HG02610 (cell line): Measurements from ENCODE around the gene NRXN3.

Source experiments
- ATAC-seq: cut with Tn5 transposase; IDR thresholded peaks from one replicate; pipeline ENCODE4 v1.9.1; 2021; ENCODE audit warnings: mild to moderate bottlenecking, moderate library complexity; ENCODE audit not compliant: unreplicated experiment

The NRXN3 gene

GRCh38 chr14:79373451-79373850, 1203.3 kb downstream of the NRXN3 start:
- no peak for ATAC-seq

DNA sequence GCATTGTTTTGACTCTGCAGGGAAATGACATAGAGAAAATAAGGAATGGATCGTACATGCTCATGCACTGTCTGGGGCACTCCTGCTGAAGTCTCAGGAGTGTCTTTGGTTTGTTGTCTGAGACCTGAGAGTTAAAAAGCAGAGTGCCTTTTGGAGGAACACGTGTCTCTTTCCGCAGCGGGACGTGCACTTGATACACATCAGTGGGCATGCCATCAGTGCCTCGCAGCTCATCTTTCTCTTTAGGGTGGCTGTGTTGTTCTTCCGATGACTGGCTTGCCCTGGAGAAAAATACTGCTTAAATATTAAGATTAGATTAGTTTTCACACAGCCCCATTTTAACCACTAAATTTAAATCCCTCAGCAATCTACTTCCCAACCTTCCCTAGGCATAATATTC, 1205.2 kb downstream of the NRXN3 start:
- ATAC-seq = no peak

DNA sequence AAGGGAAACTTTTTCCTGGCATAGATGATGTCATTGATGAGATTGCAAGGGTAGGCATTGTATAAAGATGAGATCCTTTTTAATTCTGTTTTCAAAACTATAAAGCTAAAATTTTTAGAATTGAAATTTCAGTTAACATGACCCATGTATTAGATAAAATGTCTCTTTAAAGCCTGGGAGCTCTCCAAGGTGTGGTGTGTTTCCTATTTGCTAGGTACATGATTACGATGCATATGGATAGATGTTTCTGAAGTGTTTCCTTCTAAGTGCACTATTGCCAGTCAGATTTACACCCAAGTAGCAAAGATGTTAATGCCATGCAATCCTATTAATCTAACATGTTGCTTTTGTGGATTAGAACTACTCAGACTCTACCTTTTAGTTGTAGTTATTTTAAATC, 1206.4 kb downstream of the NRXN3 start:
- ATAC-seq = no peak

DNA sequence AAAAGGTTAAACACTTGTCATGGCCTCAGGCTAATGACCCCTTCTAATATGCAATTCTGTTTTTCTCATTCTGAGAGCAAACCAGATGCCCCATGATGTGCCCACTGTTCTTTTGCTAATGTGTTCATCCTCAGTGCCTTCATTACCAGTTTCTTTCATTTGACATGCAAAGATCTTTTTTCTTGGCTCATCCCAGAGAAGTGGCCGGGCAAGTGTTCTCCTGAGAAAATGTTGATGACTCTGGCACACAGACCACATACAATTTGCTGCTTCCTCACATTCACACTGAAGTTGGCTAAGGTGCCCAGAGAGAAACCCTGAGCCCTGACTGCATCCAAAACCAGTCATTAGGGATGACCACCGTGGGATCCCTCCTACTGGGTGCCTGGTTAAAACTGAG, 1207.8 kb downstream of the NRXN3 start:
- ATAC-seq = no peak

- ATAC-seq = no peak
Measured at GRCh38 chr14:79379266-79379665, 1209.1 kb downstream of the NRXN3 start.

DNA sequence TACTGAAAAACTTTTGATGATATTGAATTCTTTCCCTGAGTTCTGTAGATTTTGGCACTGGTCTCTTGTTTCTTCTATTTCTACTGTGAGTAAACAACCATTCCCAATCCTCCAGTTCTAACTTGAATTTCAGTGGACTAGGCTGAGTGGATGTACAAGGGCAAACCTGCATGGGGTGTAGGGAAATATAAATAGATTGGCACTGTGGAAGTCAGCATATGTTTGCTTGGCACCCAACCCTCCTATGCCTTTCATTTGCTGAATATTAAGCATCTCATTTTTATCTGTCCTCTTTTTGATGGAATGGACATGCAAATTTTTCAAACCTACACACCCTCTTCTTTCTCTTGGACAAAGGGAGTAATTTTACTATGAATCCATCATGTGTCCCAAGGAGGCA, 1212.9 kb downstream of the NRXN3 start:
- ATAC-seq = no peak

GRCh38 chr14:79383475-79383874, 1213.3 kb downstream of the NRXN3 start:
- no peak for ATAC-seq

GRCh38 chr14:79395061-79395460, 1224.9 kb downstream of the NRXN3 start:
- no peak for ATAC-seq

- ATAC-seq = no peak
Measured at GRCh38 chr14:79404874-79405511, 1234.8 kb downstream of the NRXN3 start.

- ATAC-seq = no peak
Measured at GRCh38 chr14:79405512-79405910, 1235.3 kb downstream of the NRXN3 start.

- no peak for ATAC-seq
Measured at GRCh38 chr14:79407572-79407971, 1237.4 kb downstream of the NRXN3 start.

DNA sequence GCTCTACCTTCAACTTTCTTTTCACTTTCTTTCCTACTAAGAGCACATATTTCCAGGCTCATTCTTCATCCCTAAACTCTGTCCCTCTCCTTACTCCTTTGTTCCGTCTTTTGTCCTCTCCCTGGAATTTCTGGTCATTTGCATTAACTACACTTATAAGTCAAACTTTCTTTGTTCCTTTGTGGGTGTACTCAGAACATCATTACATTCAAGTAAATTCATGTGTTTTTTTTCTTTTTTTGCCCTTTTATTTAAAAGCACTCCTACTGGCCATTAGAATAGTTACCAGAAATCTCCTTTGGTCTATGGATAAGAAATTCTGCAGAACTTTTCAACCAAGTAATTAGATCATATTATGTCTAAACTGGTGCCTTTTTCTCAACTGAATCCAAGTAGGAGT, 1238.5 kb downstream of the NRXN3 start:
- no peak for ATAC-seq

DNA sequence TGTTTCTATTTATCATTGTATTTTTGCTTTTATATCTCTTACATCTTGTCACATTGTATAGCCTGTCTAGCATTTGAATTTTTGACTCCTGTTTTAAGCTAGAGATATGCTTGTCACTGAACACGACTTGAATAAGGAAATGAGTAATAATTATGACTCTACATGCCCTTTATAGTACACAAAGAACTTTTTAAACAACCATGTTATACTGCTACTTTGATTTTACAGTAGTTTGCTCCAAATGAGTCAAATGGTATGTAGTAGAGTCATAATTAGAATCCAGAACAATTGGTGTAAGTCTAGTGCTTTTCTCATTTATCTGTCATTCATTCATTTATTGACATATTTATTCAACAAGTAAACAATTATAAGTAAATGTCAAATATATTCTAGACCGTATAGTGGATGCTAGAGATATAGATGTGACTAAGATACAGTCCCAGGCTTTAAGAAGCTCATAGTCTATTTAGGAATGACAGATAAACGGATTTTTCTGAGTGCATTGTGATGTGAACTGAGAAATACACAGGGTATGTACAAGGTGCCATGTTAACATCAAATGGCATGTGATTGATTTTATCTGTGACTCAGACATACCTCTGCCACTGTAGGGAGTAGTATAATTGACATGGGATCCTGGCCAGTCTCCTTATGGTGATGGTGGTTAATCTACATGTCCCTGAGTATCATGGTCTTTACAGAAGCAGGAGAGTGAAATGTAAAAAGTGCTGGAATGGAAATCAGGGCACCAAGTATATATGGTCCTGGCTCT, 1241.4 kb downstream of the NRXN3 start:
- no peak for ATAC-seq

DNA sequence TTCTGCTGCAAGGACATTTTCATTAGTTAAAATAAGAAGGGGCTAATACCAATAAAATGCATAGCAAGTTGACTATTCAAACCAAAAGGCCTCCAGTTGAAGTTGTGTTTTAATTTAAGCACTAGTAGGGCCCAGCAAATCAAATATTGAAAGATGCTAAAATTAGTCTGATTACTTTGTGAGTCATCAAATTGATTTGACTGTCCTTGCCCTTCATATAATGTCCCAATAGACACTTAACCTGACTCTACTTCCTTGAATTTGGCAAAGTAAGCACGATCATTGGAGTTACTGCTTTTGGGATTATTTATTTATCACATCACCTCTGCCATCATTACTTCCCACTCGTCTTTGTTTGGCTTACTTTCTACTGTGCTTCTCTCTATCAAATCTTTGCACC, 1242.6 kb downstream of the NRXN3 start:
- no peak for ATAC-seq

DNA sequence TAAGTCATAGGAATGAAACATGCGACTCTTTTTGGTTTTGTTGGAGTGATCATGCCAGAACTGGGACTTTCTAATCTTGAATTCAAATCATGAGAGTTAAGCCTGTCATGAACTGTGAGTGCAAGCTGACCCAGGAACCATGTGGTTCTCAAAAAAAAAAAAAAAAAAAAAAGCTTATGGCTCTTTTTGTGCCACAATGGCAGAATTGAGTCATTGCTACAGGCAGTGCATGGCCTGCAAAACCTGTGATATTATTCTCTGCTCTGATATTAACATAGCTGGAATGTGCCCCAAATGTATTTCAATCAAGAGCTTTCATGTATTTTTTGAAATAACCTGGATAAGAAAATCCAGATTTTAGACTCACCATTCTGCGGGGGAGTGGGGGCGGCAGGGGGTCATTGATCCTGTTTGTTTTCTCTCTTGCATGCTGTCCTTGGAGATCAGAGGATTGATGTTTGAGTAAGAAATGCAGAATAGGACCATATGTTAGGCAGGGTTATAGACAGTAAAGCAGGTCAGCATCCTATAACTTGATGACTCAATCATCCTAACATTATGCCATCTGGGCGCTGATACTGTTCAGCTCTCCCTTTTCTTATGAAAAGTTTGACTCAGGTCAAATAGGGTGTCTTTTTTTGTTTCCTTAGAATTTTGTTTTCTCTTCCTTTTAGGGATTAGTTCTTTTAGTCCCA, 1243.7 kb downstream of the NRXN3 start:
- ATAC-seq = no peak

- no peak for ATAC-seq
Measured at GRCh38 chr14:79415726-79416125, 1245.6 kb downstream of the NRXN3 start.

DNA sequence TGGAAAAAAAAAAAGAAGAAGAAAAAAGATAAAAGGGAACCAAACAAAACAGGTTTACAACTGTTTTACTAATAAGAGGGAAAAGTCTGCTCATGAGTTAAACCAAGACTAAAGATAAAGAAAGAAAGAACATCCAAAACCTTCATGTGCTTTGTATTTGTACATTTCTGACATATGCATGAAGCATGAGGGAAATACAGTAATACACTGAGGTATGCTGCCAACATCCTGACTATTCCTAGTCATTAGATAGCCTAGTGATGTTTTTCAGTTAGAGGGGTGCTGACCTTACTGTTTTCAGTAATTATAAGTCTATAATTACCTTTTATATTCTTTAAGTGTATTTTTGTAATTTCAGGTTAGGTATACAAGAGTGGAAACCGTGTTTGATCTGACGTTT, 1247.8 kb downstream of the NRXN3 start:
- no peak for ATAC-seq

DNA sequence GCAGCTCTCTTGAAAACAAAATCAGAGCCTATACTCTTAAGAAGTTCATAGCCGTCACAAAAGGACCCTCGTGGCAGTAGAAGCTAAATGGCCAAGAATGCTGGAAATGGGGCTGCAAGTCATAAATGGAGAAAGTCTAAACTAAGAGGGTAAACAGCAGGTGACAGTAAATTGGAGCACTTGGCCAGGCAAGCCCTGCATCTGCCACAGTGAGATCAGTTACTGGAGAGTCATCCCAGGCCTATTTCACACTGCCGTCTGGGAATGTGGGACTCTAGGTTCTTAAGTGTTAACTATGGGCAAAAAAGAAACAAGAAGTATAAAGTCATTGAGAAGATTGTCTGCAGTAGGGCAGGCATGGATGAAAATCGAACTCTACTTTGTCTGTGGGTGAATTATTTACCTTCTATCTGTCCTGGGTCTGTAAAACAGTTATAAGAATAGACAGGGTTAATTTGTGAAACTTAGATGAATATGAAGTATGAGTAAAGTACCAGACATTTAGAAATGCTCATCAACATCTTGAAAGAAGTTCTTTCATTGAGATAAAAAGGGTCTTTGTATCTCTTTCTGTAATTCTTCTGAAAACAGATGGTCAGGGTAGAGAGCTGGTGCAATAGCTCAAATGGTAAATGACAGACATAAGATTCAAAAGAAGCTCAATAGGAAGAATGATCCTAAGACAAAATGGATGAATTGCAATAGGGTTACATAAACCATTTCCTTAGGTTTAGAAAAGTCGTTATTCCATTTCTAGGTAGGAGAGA, 1248.7 kb downstream of the NRXN3 start:
- ATAC-seq = no peak

DNA sequence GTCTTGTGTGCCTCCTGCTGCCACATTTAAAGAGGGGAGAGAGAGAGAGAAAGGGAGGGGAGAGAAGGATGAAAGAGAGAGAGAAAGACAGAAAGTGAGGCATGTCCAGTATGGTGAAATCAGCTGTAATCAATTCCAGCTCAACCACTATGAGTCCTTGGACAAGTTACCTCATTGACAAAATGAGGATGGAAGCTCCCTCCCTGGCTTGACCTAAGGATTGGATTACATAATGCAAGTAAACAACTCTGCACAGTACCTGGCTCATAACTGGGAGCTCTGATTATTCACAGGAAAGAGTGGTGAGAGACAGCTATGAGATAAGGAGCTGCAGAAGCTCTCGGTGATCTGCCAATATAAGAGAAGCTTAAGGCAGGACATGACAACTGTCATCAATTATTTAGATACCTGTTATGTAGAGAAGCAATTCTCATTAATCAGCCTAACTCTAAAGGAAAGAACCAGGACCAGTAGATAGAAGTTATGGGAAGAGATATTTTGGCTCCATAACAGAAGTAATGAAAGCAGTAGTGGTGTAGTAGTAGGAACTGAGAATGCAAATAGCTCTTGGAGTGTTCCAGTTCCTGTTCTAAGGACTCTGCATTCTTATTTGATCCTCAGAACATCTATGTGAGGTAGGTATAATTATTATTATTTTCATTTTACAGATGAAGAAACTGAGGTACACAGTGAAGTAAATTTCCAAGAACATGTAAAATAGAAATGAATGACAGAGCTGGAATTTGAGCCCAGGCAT, 1249.6 kb downstream of the NRXN3 start:
- ATAC-seq = no peak

GRCh38 chr14:79420725-79421124, 1250.6 kb downstream of the NRXN3 start:
- ATAC-seq = no peak

DNA sequence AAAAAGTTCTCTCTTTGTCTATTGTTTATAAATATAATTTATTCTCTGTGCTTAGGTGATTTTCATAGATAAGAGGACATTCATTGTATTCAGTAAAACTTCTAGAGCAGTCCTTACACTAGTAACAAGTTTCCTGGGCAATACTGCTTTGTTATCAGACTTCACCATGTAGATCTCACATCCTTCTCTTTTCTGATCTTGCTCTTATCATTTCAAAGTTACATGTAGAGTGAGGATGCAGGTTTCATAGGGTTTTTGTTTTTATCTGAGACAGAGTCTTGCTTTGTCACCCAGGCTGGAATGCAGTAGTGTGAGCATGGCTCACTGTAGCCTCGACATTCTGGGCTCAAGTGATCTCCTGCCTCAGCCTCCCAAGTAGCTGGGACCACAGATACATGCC, 1251.6 kb downstream of the NRXN3 start:
- ATAC-seq = no peak
